HG02885 (cell line): Measurements from ENCODE around the gene EFNB2.

Experiments used
- ATAC-seq: cut with Tn5 transposase; IDR thresholded peaks from one replicate; pipeline ENCODE4 v1.9.1; 2021; ENCODE audit warnings: mild to moderate bottlenecking; ENCODE audit not compliant: unreplicated experiment, poor library complexity

EFNB2 gene

DNA sequence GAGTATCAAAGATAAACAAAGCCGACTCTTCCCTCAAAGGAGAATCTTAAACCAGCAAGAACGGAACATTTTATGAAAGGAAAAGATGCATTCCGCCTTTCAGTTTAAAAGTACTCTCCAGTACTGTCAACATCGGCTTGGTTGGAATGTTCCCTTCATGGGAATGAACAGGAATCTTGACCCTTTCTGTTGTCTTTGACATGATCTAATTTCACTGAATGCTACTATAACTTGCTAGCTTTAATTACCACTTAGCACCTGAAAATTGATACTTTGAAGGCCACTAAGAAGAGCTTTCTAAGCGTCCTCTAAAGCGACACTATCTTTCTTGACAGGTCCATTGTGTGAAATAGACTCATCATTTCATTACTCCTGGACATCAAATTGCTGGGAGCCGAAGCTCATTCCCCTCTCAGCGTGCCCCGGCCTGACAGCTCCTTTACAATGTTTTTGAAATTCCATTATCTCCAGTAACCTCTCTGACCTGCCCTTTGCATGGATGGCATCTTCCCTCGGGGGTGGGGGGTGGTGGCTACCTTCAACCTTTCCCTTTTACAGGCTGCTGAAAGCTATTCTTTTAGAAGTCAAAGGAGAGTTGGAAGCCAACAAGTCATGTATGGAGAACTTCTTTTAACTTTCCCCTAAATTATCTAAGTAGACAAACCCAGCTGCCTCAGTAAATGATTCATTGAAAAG lies 67.9 kb downstream of the EFNB2 start:
- ATAC-seq = no peak

DNA sequence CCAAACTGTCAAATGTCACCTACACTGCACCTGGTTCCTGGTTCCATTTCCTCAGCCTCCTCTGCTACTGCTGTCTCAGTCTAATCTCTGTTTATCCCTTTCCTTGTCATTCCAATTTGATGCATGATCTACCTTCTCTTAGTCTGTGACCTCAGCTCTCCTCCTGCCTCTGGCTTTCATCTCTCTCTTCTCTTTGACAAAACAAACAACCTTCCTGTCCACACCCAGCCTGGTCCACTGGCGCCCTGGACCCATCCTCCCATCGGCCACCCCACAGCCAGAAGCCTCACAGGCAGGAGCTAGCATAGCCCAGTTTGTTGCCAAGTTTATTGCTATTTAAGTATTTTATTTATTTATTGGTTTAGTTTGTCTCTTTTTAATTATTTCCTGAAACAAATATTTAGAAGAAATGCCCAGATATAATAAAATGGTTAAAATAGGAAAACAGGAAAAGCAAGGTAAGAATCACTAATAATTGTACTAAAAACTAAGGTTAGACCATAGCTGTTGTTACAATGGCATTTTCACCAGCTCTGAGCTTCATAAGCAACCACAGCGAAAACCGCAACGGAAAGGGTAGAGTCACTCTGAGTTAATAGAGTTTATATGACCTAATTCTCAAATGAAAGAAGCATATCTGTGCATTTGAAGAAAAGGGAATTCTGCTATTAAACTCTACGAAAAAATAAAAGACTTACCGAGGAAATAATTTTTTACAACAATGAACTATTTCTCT lies 68.6 kb downstream of the EFNB2 start:
- no peak for ATAC-seq

DNA sequence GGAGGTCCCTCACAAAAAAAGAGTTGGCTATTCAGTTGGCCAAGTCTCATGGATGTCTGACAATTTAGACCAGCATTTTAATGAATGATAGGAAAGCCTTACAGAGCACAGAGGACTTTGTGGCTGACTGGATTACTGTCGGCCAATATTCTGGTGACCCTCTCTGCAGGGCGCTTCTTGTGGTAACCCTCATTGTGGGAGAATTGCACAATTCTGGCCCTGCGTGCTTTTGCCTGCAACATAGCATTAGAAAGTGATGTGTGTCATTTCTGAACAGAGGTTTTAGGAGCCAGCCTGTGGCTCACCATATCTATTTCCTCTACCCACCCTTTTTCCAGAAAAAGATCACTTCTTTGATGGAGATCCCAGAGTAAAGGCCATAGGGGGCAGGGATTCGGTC lies 71.4 kb downstream of the EFNB2 start:
- no peak for ATAC-seq

DNA sequence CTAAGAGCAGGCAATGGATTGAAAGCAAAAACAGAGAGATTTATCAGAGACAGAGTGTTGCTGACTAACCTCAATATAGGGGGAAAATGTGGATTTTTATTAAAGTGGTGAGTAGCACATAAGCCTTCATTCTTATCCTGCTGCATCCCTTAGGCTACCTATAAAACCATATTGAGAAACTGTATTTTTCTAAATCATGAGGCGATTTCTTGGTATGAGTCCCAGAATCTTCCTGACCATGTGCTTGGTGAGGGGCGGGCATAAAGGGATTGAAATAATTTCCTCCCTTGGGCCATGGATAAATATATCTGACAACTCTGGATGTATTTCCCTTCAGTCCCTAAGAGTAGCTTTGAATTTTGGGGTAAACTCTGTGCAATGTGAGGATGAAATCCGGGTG lies 72.8 kb downstream of the EFNB2 start:
- ATAC-seq = no peak

DNA sequence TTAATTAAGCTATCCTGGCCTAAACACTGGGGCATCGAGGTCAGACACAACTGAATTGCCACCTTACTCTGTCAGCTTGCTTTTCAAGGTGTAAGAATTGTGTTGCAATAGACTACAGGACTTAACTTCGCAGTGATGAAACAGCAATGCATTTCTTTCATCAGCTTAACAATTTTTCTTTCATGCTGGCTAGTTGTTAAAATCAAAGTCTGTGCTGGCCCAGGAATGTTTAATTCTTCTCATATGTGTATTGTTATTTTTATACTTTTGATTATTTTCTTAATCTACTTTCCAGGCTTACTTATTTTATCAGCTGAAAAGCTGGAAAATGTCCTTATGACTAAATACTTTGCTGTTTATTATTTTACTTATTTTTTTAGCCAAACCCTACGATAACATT lies 79.7 kb downstream of the EFNB2 start:
- ATAC-seq = no peak

DNA sequence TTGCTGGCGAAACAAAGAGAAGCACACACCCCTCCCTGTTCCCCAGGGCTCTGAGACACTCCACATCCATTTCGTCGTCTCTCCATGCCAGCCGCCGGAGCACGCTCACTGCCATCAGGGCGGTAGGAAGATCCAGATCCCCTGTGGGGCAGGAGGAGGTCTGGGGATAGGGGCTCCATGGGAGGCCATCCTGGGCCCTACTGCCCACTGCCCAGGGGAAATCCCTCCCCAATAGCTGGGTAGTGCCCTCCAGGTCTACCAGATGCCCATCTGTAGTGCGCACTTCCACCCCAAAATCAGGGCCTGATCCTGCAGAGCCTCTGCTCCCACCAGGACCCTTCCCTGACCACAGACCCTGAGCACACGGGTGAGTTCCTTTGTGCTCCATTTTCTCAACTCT lies 80.3 kb downstream of the EFNB2 start:
- ATAC-seq = no peak

DNA sequence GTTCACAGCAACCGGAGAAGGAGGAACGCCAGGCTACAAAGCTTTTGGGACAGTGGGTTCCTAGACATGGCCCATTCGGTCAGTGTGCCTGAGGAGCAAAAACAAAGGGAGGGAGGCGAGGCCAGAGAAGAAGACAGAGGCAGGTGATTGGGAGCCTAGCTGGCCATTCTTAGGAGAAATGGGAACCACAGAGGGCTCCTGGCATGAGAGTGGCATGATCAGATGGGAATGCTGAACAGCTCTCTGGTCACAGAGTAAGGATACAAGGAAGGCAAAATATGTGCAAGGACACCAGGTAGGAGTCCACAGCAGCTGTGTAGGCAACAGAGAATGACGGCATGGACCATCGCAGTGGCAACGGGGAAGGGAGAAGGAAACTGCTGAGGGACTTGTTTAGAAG lies 82.4 kb downstream of the EFNB2 start:
- no peak for ATAC-seq

DNA sequence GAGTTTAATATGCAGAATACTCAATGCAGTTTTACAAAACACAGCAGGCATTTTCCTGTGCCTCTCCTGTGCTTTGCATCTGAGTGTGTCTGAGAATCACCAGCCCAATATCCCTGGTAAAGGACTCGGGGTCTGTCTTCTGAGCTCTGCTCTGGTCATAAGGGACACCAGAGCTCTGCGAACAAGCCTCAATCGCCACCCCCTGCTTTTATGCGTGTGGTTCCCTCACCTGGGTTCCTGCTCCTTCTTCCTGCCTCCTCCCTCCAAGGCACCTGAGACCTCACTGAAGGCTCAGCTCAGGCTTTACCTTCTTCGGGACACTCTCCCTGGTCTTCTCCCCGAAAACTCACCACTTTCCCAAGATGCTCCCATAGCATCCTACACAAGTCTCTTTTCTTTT lies 84.5 kb downstream of the EFNB2 start:
- ATAC-seq = no peak

DNA sequence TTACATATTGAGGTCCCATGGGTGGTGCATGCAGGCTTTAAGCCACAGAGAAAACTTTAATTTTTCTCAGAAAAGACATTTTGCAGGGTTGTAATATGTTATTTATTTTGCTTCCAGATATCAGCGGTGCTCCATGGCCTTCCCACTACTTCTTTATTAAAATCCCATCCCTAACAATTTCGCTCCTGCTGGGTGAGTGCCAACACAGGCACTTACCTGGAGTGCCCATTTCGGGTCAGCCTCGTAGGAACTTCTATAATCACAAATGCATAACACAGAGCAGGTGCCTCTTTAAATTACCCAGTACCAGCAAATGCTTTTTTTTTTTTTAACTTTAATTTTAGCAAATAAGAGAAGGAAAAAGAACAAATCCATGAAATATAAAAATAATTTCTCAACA lies 86.4 kb downstream of the EFNB2 start:
- ATAC-seq = no peak

DNA sequence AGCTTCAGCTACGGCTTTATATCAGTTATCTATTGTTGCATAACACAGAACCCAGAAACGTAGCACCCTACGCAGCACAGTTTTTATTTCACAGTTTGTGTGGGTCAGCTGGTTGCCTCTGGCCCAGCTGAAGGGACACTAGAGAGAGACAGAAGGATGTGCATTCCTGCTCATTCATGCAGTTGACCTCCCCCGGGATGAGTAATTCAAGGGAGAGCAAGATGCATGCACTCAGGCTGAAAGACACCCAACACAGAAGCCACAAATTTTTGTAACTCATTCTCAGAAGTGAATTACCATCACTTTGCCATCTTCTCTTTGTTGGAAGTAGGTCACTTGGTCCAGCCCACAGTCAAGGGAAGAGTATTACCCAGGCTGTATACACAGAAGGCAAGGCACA lies 89.5 kb downstream of the EFNB2 start:
- ATAC-seq = no peak

DNA sequence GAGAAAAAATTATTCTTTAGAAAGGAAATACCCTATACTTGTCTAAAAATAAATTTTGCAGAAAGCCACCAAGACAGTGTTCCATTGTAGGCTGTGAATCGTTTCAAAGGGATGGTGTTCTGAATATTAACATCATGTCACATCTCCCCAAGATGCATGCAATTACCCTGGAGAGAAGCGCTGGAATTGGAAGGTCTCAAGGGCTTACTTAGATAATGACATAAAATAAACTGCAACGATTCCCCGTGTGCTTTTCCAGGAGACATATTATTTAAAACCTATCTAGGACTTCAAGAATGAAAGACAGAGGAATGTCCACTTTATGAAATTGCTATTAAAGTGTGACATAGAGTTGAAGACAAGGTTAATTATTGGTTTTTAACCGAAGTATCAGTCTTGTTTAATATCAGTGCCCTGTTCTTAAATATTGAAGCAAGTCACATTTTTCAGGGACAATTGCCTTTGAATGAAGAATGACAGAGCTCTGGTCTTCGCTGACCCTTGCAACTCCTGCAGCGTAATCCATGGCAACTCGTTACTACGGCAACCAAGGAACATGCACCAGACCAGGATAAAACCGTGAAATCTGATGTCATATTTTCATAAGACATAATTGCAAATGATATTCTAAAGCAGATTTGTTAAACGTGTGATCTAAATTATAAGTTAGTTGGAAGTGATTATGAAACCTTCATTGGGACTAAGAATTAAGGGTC lies 91.7 kb downstream of the EFNB2 start:
- no peak for ATAC-seq

DNA sequence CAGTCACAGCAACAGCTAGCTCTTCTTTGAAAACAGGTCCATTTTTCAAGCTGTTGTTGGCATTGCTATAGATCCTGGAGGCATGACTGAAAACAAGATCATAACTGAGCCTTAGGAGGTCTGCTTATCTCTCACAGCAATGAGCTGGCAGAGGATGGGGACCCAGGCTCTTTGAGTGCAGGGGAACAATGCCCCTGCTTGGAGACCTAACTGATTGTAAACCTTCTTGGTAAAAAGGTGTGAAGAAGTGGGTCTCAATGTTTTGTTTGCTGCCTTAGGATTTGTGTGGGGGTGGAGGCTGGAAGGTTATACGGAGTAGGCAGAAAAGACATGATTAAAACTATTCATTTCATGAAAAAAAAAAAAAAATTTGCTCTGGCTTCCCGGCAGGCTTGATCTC lies 94.6 kb downstream of the EFNB2 start:
- no peak for ATAC-seq
